ENCODE data around the gene MCHR1.
A peak's percentile ranks its signal among the peaks of the same experiment; 100 is the strongest.

Gene MCHR1

GRCh38 chr22:40721266-40721665, 42.0 kb downstream of the MCHR1 start:
- ATAC-seq (no peak), DNase-seq (ENCODE audit: low spot score in 2 of 2) (no peak)
- Mint-ChIP-seq H3K9me3 (no peaks in the 10 kb centered on the region), H3K36me3 (no peaks in the 10 kb centered on the region), H3K27ac (no peak overlapping the region), H3K4me1 (no peaks in the 10 kb centered on the region), H3K4me3 (no peak overlapping the region)

GRCh38 chr22:40723396-40723933, 44.2 kb downstream of the MCHR1 start:
- Mint-ChIP-seq H3K27ac (no peak overlapping the region), H3K36me3 (no peaks in the 10 kb centered on the region), H3K9me3 (no peaks in the 10 kb centered on the region), H3K4me3 (no peak overlapping the region), H3K4me1 (peaks cover 19% of the 10 kb centered on the region)
- ATAC-seq, result no peak
- DNase-seq (ENCODE audit: low spot score in 2 of 2), result no peak

- ATAC-seq, result peak; percentile 67
- H3K9me3 Mint-ChIP-seq, result no peaks in the 10 kb centered on the region
- DNase-seq (ENCODE audit: low spot score in 2 of 2), result no peak
- no peak overlapping the region for H3K27ac Mint-ChIP-seq
- H3K36me3 Mint-ChIP-seq, result no peaks in the 10 kb centered on the region
- peaks cover 32% of the 10 kb centered on the region for H3K4me1 Mint-ChIP-seq
- H3K4me3 Mint-ChIP-seq, result no peak overlapping the region
Measured at GRCh38 chr22:40726514-40726913, 47.2 kb downstream of the MCHR1 start.

- peak; percentile 9 for ATAC-seq
- Mint-ChIP-seq H3K4me3 (no peak overlapping the region), H3K4me1 (peaks cover 35% of the 10 kb centered on the region), H3K9me3 (no peaks in the 10 kb centered on the region), H3K36me3 (no peaks in the 10 kb centered on the region), H3K27ac (peak overlapping the region; percentile 45)
- DNase-seq (ENCODE audit: low spot score in 2 of 2), result no peak
Measured at GRCh38 chr22:40727070-40727963, 48.0 kb downstream of the MCHR1 start.

- ATAC-seq (no peak), DNase-seq (ENCODE audit: low spot score in 2 of 2) (no peak)
- H3K36me3 Mint-ChIP-seq, result no peaks in the 10 kb centered on the region
- H3K27ac Mint-ChIP-seq, result peak overlapping the region; percentile 84
- H3K9me3 Mint-ChIP-seq, result no peaks in the 10 kb centered on the region
- peaks cover 42% of the 10 kb centered on the region for H3K4me1 Mint-ChIP-seq
- peak overlapping the region; percentile 43 for H3K4me3 Mint-ChIP-seq
Measured at GRCh38 chr22:40727964-40728615, 48.8 kb downstream of the MCHR1 start.

- DNase-seq (ENCODE audit: low spot score in 2 of 2) (no peak), ATAC-seq (peak; percentile 33)
- Mint-ChIP-seq H3K4me3 (peak overlapping the region; percentile 43), H3K36me3 (no peaks in the 10 kb centered on the region), H3K27ac (peak overlapping the region; percentile 84), H3K4me1 (peaks cover 42% of the 10 kb centered on the region), H3K9me3 (no peaks in the 10 kb centered on the region)
Measured at GRCh38 chr22:40728731-40729189, 49.5 kb downstream of the MCHR1 start.

- DNase-seq (ENCODE audit: low spot score in 2 of 2) (no peak), ATAC-seq (no peak)
- H3K9me3 Mint-ChIP-seq, result no peaks in the 10 kb centered on the region
- peaks cover 42% of the 10 kb centered on the region for H3K4me1 Mint-ChIP-seq
- peak overlapping the region; percentile 84 for H3K27ac Mint-ChIP-seq
- H3K36me3 Mint-ChIP-seq, result no peaks in the 10 kb centered on the region
- no peak overlapping the region for H3K4me3 Mint-ChIP-seq
Measured at GRCh38 chr22:40729284-40729683, 50.0 kb downstream of the MCHR1 start.

Data from stimulated activated effector memory CD8-positive, alpha-beta T cell treated with anti-CD3 and anti-CD28 coated beads, Interleukin-12 subunit alpha, Interleukin-12 subunit beta, amount 100 ng/mL, for 72 hours (primary cell).